ENCODE data around the gene ITGAL.

DNA sequence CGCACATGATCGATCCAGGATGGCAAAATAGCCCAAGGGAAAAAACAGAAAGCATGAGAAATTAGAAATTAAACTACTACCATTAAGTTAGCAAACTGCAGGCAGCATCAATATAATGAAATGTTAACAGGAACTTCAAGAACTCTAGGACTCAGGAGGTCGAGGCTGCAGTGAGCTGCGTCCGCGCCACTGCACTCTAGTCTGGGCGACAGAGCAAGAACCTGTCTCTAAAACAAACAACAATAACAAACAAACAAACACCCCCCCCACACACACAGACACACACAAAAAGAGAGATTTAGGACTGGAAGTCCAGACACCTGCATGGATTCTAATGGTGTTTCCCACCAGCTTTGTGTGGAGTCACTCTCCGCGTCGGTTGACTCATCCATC, 26.3 kb upstream of the ITGAL start:
- TF ChIP-seq POLR2A (IDR thresholded peaks at IDR 0.05; ENCODE audit: low read depth, low read length) (no peak), TAF1 (IDR thresholded peaks at IDR 0.05; ENCODE audit: borderline replicate concordance, low read depth, low read length) (no peak)
